GM15510 (cell line): ENCODE results near the gene ULK4.

ENCODE experiments used
- POLR2A ChIP-seq: IDR thresholded peaks from 3 replicates; pipeline ENCODE4 v1.6.1; 2011; ENCODE audit warnings: borderline replicate concordance; ENCODE audit not compliant: insufficient read length; ENCODE audit errors: extremely low read depth

The ULK4 gene

DNA sequence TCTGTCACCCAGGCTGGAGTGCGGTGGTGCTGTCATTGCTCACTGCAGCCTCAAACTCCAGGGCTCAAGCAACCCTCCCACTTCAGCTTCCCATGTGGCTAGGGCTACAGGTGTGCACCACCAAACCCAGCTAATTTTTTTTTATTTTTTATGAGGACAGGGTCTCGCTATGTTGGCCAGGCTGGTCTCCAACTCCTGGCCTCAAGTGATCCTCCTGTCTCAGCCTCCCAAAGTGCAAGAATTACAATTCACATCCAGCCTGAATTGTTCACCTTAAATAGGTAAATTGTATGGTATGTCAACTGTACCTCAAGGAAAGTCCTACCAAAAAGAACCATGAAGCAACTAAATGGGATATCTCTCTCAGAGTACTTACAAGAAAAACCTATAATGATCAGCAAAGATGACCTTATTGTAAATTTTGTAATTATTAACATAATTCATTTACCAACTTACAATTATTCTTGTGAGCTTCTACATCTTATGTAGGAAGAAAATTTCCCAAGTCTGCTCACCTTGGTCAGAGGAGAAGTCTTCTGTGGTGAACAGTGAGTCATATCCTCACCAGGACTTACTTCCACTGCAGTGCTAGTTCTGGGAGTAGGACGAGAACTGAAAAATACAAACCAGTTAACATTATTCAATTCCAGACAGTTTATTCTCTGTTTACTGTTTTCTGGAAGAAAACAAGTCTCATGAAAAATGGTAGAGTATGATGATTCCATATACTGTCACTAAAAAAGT, 54.4 kb downstream of the ULK4 start:
- TF ChIP-seq POLR2A, result no peak

DNA sequence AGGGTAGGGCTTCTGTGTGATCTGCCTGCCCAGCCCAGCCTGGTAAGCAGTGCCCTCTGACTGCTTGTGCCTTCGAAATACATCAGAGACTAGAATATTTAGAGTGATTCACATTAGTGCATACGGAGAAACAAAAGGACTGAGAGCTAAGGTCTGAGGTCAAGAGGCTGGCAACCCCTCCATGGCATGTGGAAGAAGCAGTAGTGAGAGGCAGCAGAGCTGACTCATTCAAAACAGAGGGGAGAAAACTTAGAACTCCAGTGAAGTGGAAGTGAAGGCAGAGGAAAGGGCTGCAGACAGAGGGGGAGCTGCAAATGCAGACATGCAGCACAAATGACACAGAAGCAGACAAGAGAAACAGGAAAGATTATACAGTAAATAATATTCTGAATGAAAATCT, 61.6 kb downstream of the ULK4 start:
- no peak for TF ChIP-seq POLR2A

DNA sequence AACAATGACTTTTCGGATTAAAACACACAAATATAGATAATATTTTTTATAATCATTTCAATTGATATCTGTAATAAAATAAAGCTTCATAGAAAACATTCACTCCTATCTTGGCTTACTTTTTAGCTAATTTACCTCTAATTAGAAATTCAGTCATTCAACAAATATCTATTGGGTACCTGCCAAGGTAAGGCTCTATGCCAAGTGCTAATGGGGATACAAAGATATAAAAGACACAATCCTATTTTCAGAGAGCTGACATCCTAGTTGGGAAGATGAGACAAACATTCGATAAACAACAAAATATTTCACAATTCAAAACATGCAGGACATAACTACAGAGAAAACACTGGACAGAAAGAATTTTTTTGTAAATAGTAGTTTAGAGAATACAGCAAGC, 63.3 kb downstream of the ULK4 start:
- TF ChIP-seq POLR2A, result no peak

DNA sequence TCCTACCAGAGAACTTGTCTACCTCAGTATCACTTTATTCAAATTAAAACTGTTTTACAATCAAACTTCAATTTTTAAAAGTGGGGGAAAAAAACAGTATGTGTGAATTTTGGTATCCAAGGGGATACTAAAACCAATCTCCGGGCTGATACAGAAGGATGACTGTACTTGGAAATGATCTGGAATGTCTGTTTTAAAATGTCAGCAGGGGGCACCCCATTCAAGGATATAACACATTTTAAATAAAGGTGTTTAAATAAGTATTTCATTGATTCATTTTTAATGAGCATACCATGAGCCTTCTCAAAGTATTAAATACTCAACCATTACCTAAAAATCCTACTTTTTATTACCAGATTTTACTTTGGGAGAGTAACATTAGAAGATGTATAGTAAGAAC, 67.9 kb downstream of the ULK4 start:
- TF ChIP-seq POLR2A, result no peak

DNA sequence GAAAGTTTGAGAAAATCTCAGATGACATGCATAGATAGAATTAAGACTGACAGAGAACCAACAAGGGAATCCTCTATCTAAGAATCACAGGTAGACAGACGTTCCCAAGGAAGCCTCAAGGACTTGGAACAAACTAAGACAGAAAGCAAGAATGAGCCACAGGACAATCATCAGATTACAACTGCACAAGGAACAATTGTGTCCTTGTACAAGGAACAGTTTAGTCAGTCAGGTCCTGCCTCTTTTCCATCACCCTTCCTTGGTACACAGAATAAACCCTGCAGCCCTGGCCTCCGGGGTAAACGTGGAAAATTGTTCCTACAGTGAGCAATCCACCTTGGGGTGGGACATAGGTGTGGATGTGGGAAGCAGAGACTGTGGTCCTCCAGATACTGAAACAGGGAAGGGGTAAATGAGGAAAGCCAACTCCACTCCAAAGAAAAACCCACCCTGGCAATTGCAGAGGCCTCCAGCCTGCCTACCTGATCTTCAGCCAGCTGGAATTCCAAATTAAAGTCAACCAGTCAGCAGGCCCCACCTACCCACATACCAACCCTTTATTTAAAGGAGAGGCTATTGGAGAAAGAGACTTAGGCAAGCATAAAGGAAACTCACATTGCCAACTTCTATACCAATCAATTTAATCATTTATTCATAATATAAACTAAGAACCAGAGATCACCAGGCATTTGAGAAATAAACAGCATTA, 73.4 kb downstream of the ULK4 start:
- no peak for TF ChIP-seq POLR2A

DNA sequence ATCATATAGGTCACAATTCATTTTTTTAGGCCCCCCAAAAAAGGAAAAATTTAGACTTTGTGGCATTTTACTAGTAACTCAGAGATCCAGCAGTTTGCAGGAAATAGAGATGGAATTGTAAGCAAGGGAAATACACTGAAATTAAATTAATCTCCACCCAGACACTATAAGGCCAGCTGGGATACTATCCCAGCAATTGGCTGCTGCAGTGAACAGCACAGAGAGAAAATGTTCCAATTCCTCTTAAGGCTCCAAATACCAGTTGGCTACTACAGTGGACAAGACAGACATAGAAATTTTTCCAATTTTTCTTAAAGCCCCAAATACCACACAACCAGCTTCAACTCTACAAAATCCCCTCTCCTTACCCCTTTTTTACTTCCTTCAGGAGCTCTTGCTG, 78.9 kb downstream of the ULK4 start:
- TF ChIP-seq POLR2A, result no peak

DNA sequence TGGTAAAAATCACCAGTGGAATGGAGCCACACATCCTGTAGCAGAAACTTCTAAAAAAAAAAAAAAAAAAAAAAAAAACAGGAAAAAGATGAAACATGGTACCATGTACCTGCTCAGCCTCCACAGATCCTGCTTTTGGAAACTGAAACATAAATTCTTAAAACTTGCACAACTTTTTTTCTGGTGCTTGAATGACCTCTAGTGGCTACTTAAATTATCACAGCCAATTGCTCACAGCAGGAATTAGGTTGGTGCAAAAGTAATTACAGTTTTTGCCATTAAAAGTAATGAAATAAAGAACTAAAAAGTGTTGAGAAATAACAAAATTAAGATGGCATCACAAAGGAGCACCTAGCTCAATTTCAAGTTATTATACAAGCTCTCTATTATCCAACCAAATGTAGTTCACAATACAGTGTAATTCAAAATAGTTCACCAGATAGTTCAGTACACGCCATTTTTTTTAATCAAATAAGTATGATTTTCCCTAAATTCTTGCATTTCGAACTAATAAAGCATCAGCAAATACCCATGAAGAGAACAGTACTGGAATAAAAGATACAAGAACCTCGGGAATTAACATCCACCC, 80.6 kb downstream of the ULK4 start:
- TF ChIP-seq POLR2A, result no peak

DNA sequence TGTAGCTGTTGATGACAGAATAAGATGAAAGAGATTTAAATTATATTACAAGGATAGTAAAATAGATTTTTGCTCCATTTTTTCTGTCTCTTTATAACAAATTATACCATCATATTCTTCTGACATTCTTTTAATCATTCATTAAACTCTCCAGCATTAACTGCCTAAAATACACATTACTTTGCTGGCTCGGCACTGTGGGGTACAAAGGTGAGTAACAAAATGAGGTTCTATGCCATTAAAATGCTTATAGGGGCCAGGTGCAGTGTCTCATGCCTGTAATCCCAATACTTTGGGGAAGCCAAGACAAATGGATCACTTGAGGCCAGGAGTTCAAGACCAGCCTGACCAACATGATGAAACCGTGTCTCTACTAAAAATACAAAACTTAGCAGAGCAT, 81.5 kb downstream of the ULK4 start:
- no peak for TF ChIP-seq POLR2A

DNA sequence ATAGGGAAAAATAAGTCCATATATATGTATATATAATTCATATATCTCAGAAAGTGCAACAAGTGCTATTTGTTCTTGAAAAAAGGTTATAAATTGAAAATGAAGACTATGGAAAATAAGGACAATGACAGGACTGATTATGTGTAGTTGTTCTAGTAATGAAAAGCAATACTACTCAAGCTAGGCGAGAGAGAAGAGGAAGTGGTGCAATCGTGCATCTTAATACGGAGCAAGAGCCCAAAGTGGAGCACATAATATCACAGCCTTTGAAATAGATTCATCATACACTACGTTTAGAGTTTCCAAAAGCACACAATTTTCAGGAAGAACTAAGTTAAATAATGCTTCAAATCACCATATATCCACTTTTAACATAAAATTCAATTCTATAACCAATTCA, 87.9 kb downstream of the ULK4 start:
- no peak for TF ChIP-seq POLR2A

DNA sequence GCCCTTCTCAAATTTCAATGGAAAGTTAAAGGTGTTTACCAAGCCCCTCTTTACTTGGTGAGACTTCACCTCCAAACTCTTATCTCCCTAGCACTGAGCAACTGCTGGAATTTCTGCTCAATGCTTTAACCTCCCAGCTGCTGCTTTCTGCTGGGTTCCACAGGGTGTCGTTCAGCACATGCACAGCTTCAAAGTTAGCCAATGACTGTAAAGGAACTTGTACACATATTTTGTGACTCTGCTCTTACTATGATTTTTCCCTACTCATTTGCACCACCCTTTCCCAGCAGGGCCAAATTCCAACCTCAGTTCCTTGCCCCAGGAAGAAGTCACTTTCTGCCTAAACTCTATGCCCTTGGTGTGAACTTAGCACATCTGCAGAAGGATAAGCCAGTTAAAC, 89.7 kb downstream of the ULK4 start:
- TF ChIP-seq POLR2A, result no peak

DNA sequence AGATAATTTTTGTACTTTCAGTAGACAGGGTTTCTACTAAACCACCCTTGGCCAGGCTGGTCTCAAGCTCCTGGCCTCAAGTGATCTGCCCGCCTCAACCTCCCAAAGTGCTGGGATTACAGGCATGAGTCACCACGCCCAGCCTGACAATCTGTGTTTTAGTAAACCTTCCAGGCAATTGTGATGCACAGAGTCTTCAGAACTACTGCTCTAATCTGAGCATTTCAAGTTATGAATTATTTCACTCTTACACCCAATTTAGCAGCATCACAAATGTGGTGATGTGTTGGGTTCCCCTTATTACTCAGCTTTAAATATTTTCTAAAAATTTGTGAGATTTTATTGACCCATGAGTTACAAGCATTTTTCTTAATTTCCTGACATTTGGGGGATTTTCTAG, 94.4 kb downstream of the ULK4 start:
- no peak for TF ChIP-seq POLR2A

DNA sequence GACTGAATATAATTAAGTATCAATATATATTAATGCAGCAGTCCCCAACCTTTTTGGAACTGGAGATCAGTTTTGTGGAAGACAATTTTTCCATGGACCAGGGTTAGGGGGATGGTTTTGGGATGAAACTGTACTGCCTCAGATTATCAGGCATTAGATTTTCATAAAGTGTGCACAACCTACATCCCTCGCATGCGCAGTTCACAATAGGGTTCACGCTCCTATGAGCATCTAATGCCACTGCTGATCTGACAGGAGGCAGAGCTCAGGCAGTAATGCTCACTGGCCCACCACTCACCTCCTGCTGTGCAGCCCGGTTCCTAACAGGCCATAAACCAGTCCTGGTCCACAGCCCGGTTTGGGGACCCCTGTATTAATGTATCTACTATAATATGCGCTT, 95.6 kb downstream of the ULK4 start:
- no peak for TF ChIP-seq POLR2A

DNA sequence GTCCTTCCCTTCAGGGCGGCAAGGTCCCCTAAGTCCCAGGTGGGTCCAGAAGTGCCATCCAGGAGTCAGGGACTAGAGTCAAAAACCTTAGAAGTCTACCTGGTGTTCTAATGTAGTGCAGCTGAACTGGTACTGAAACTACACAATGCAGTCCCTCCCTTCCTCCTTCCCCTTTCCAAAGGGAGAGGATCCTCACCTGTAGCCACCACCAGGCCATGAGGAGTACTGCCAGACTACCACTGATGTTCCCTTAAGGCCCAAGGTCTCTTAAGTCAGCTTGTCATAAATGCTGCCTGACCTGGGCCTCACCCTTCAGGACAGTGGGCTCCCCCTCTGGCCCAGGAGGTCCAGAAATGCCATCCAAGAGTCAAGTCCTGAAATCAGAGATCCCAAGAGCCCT, 98.9 kb downstream of the ULK4 start:
- no peak for TF ChIP-seq POLR2A

DNA sequence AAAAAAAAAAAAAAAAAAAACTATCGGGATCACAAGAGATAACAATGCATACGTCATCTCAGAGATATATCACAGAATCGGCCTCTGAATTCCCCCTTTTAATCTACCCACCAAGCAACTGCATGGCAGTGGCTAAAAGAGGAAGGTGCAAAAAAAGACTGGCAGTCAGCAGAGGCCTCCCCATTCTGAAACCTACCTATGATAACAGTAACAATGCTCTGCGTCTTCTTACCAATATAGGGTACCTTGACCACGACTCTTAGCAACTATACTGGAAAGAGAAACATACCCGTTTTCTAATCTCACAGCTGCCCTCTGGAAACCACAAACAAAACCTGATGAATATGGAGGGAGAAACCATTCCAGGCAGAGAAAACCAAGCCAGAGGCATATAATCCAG, 106.9 kb downstream of the ULK4 start:
- TF ChIP-seq POLR2A, result no peak

DNA sequence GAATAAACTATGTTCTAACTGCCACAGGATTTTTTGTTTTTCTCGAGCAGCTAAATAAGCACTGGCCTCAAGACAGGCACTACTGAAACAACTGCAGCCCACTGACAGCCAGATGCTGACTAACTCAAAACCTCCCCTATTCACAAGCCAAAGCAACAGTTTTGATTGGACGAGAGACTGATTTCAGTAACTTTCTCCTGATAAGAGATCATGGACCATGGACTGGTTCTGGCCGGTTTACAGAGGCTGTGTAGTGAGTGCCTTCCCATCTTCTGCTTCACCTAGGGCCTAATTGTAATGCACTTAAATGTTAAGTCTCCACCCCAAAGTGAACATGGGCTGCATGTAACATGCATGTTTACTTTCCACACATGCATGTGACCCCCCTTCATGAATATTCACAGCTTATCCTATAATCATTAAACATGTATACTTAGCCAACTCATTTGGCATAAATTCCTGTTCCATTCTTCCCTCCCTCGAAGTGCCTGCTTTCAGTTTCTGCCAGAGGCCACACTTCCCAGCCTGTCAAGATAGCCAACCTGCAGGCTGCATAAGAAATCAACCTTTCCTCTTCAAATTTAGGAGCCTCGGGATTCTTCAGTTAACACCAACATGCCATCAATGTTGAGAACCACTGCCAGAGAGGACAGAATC, 108.2 kb downstream of the ULK4 start:
- TF ChIP-seq POLR2A, result no peak

DNA sequence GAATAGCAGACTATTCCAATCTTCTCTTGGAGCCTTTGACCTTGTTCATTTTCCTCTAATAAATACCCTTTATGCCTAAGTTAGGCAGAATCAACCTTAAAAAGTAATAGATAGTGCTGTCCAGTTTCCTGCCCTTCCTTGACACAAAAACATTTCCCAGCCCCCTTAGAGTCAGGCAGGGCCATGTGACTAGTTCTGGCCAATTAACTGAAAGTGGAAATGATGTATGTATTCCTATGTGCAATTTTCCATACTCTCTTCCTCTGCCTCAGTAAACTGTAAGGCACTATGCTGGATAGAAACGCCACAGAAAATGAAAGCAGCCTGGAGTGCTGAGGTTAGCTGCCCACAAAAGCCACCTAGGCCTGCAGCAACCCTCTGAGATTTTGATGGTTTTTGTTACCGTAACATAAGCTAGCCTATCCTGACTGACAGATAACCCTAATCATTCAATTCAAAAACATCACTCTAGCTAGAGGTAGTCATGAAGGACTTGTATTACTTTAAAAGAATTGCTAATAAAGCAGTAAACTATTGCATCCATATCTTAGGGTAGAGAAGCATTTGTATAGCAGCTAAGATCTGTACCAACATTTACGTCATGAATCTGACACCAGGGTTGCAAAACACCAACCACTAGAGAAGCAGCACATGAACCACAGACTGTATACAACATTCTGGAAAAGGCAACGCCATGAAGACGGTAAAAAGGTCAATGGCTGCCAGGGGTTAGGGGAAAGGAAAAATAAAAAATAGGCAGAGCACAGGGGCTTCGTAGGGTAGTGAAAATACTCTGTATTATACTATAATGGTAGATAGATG, 112.9 kb downstream of the ULK4 start:
- no peak for TF ChIP-seq POLR2A

DNA sequence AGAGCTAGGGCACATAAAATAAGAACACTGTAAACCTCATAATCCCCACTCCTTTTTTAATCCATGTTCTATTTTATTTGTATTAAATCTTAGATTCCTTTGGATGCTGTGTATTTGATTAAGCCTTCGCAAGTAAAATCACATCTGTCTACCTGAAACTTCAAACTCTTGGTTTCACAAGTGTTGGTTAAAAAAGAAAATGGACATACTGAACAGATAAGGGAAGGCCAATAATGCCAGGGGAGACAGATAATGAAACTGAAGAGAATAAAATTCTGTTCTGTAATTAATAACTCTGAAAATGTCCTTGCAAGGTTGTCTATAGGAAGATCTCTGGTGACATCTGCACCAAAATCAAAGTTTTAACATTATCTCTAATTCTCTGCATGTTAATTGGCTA, 114.2 kb downstream of the ULK4 start:
- TF ChIP-seq POLR2A, result no peak
